ENCODE data around the gene AGPAT3. TPM values are rescaled to one million over a fixed set of nuclear protein-coding genes. Genes with fewer than 3 reads are reported as not detected.
A peak's percentile ranks its signal among the peaks of the same experiment; 100 is the strongest.

The AGPAT3 gene
- total RNA-seq, 2 experiments from 2014 or later: 71.4 to 82.4 TPM

- H3K4me3 Mint-ChIP-seq: no peak overlapping the region
- H3K36me3 Mint-ChIP-seq: no peaks in the 10 kb centered on the region
- H3K9me3 Mint-ChIP-seq: no peaks in the 10 kb centered on the region
- H3K4me1 Mint-ChIP-seq (ENCODE audit: low read depth): peaks cover 19% of the 10 kb centered on the region
- intact Hi-C loops (cut with micrococcal nuclease): loop anchor here (1.0 to 10.0 kb wide), 4 partner anchors 46 to 155 kb away; partner anchors contain the start of gene RRP1
- POLR2A ChIA-PET: no interaction called here
- CTCF ChIA-PET: interaction anchor here (0.6 to 2.8 kb wide), 23 partner anchors 9 to 150 kb away, joined by 3 to 22 read pairs (median 4); no protein-coding TSS in a partner anchor
- DNase-seq: no peak
- H3K27me3 Mint-ChIP-seq: no peaks in the 10 kb centered on the region
- no peak overlapping the region for H3K27ac Mint-ChIP-seq
These were observed 74.7 kb downstream of the AGPAT3 start for GRCh38 chr21:43939443-43940328.

GRCh38 chr21:43940329-43941050 lies 75.5 kb downstream of the AGPAT3 start:
- DNase-seq: no peak
- Mint-ChIP-seq H3K27ac (no peak overlapping the region), H3K4me3 (no peak overlapping the region), H3K27me3 (no peaks in the 10 kb centered on the region), H3K4me1 (ENCODE audit: low read depth) (peaks cover 19% of the 10 kb centered on the region), H3K9me3 (no peaks in the 10 kb centered on the region), H3K36me3 (no peaks in the 10 kb centered on the region)
- CTCF ChIA-PET: interaction anchor here (0.6 to 2.0 kb wide), 11 partner anchors 9 to 130 kb away, joined by 3 to 7 read pairs (median 4); no protein-coding TSS in a partner anchor
- POLR2A ChIA-PET: no interaction called here
- intact Hi-C loops (cut with micrococcal nuclease): no loop called here

- no peak for DNase-seq
- peaks cover 19% of the 10 kb centered on the region for H3K4me1 Mint-ChIP-seq (ENCODE audit: low read depth)
- H3K27me3 Mint-ChIP-seq: no peaks in the 10 kb centered on the region
- ChIA-PET CTCF (interaction anchor here (2.0 kb wide), 1 partner anchor 131 kb away, joined by 6 read pairs; no protein-coding TSS in a partner anchor), POLR2A (no interaction called here)
- intact Hi-C loops (cut with micrococcal nuclease): no loop called here
- no peak overlapping the region for H3K27ac Mint-ChIP-seq
- peaks cover 7% of the 10 kb centered on the region for H3K36me3 Mint-ChIP-seq
- no peak overlapping the region for H3K4me3 Mint-ChIP-seq
- no peaks in the 10 kb centered on the region for H3K9me3 Mint-ChIP-seq
These were observed 77.2 kb downstream of the AGPAT3 start for GRCh38 chr21:43942201-43942600.

- CTCF ChIA-PET: interaction anchor here (2.0 kb wide), 1 partner anchor 132 kb away, joined by 6 read pairs; no protein-coding TSS in a partner anchor
- Mint-ChIP-seq H3K4me3 (no peak overlapping the region), H3K27me3 (no peaks in the 10 kb centered on the region), H3K36me3 (peaks cover 8% of the 10 kb centered on the region), H3K9me3 (no peaks in the 10 kb centered on the region), H3K27ac (no peak overlapping the region), H3K4me1 (ENCODE audit: low read depth) (peaks cover 16% of the 10 kb centered on the region)
- DNase-seq: no peak
- POLR2A ChIA-PET: no interaction called here
- intact Hi-C loops (cut with micrococcal nuclease): no loop called here
These were observed 77.6 kb downstream of the AGPAT3 start for GRCh38 chr21:43942621-43943020.

- intact Hi-C loops (cut with micrococcal nuclease): no loop called here
- Mint-ChIP-seq H3K9me3 (peaks cover 9% of the 10 kb centered on the region), H3K27ac (no peak overlapping the region), H3K27me3 (no peaks in the 10 kb centered on the region), H3K36me3 (peaks cover 17% of the 10 kb centered on the region), H3K4me1 (ENCODE audit: low read depth) (peaks cover 8% of the 10 kb centered on the region), H3K4me3 (no peak overlapping the region)
- ChIA-PET CTCF (no interaction called here), POLR2A (no interaction called here)
- no peak for DNase-seq
These were observed 78.6 kb downstream of the AGPAT3 start for GRCh38 chr21:43943512-43944077.

GRCh38 chr21:43944078-43944633 lies 79.1 kb downstream of the AGPAT3 start:
- POLR2A ChIA-PET: no interaction called here
- no peak for DNase-seq
- peaks cover 21% of the 10 kb centered on the region for H3K36me3 Mint-ChIP-seq
- peaks cover 4% of the 10 kb centered on the region for H3K4me1 Mint-ChIP-seq (ENCODE audit: low read depth)
- no peak overlapping the region for H3K27ac Mint-ChIP-seq
- H3K27me3 Mint-ChIP-seq: no peaks in the 10 kb centered on the region
- H3K9me3 Mint-ChIP-seq: peaks cover 15% of the 10 kb centered on the region
- CTCF ChIA-PET: no interaction called here
- intact Hi-C loops (cut with micrococcal nuclease): no loop called here
- H3K4me3 Mint-ChIP-seq: no peak overlapping the region

GRCh38 chr21:43944757-43945156 lies 79.7 kb downstream of the AGPAT3 start:
- CTCF ChIA-PET: no interaction called here
- no peak overlapping the region for H3K4me3 Mint-ChIP-seq
- peaks cover 21% of the 10 kb centered on the region for H3K9me3 Mint-ChIP-seq
- H3K4me1 Mint-ChIP-seq (ENCODE audit: low read depth): peaks cover 6% of the 10 kb centered on the region
- H3K36me3 Mint-ChIP-seq: peaks cover 27% of the 10 kb centered on the region
- no peak overlapping the region for H3K27ac Mint-ChIP-seq
- no peak for DNase-seq
- POLR2A ChIA-PET: no interaction called here
- intact Hi-C loops (cut with micrococcal nuclease): no loop called here
- H3K27me3 Mint-ChIP-seq: no peaks in the 10 kb centered on the region

- Mint-ChIP-seq H3K36me3 (peaks cover 30% of the 10 kb centered on the region), H3K9me3 (peaks cover 23% of the 10 kb centered on the region), H3K4me1 (ENCODE audit: low read depth) (peaks cover 10% of the 10 kb centered on the region), H3K4me3 (no peak overlapping the region), H3K27ac (peak overlapping the region; percentile 50), H3K27me3 (no peaks in the 10 kb centered on the region)
- intact Hi-C loops (cut with micrococcal nuclease): no loop called here
- CTCF ChIA-PET: no interaction called here
- POLR2A ChIA-PET: no interaction called here
- DNase-seq: no peak
These were observed 83.9 kb downstream of the AGPAT3 start for GRCh38 chr21:43948740-43949498.

- Mint-ChIP-seq H3K4me3 (no peak overlapping the region), H3K9me3 (peaks cover 23% of the 10 kb centered on the region), H3K27ac (peak overlapping the region; percentile 50), H3K4me1 (ENCODE audit: low read depth) (peaks cover 10% of the 10 kb centered on the region), H3K36me3 (peaks cover 30% of the 10 kb centered on the region), H3K27me3 (no peaks in the 10 kb centered on the region)
- ChIA-PET CTCF (no interaction called here), POLR2A (no interaction called here)
- intact Hi-C loops (cut with micrococcal nuclease): no loop called here
- no peak for DNase-seq
These were observed 84.6 kb downstream of the AGPAT3 start for GRCh38 chr21:43949499-43950208.

GRCh38 chr21:43950481-43950880 lies 85.5 kb downstream of the AGPAT3 start:
- Mint-ChIP-seq H3K27me3 (no peaks in the 10 kb centered on the region), H3K4me1 (ENCODE audit: low read depth) (peaks cover 10% of the 10 kb centered on the region), H3K9me3 (peaks cover 23% of the 10 kb centered on the region), H3K27ac (no peak overlapping the region), H3K4me3 (no peak overlapping the region), H3K36me3 (peaks cover 30% of the 10 kb centered on the region)
- intact Hi-C loops (cut with micrococcal nuclease): no loop called here
- CTCF ChIA-PET: no interaction called here
- no peak for DNase-seq
- POLR2A ChIA-PET: no interaction called here

GRCh38 chr21:43950936-43951335 lies 85.9 kb downstream of the AGPAT3 start:
- H3K4me3 Mint-ChIP-seq: no peak overlapping the region
- CTCF ChIA-PET: no interaction called here
- intact Hi-C loops (cut with micrococcal nuclease): no loop called here
- H3K9me3 Mint-ChIP-seq: peaks cover 23% of the 10 kb centered on the region
- peaks cover 10% of the 10 kb centered on the region for H3K4me1 Mint-ChIP-seq (ENCODE audit: low read depth)
- H3K27ac Mint-ChIP-seq: no peak overlapping the region
- H3K27me3 Mint-ChIP-seq: no peaks in the 10 kb centered on the region
- POLR2A ChIA-PET: no interaction called here
- no peak for DNase-seq
- peaks cover 30% of the 10 kb centered on the region for H3K36me3 Mint-ChIP-seq

Measured in activated CD4-positive, alpha-beta memory T cell treated with anti-CD3 and anti-CD28 coated beads for 36 hours (primary cell).